GM12865 (cell line): ENCODE results near the gene ADCY3.
"Not testable (repeated sequence)": the region's sequence is repeated elsewhere in the genome, so short reads cannot be mapped to it uniquely, and the experiment has no call there.

Experiments used
- DNase-seq: peaks from one replicate; pipeline ENCODE4 v3.0.0; 2010; ENCODE audit warnings: low read depth
- H3K4me3 ChIP-seq: 2 replicates; pipeline ENCODE4 v1.5.1; 2011; ENCODE audit warnings: mild to moderate bottlenecking, low read depth, low read length, control low read depth
- CTCF ChIP-seq: IDR thresholded peaks from 2 replicates; pipeline ENCODE4 v1.5.1; 2011; ENCODE audit warnings: low read length, control low read depth, low read depth, inconsistent platforms; ENCODE audit not compliant: insufficient read depth; ENCODE audit errors: missing control alignments

Gene ADCY3

DNA sequence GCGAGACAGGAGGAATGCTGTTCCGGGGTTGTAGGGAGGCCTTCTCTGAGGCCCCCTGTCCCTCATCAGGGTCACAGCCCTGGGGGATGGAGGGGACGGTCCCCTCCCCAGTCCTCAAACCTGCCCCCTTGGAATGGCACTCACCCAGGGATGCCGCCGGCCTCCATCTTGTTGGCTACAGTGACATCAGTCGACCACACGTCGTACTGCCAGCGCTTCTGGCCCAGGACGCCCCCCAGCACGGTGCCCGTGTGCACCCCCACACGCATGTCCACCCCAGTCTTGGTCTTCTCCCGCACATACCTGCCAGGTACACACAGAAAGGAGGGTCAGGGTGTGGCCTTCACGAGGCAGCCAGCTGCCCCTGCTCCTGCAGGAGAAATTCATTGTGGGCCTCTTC lies 80.3 kb downstream of the ADCY3 start:
- no peak for TF ChIP-seq CTCF
- no peak for DNase-seq
- no peak overlapping the region for H3K4me3 ChIP-seq

GRCh38 chr2:24838541-24838940 lies 81.5 kb downstream of the ADCY3 start:
- no peak overlapping the region for H3K4me3 ChIP-seq
- TF ChIP-seq CTCF, result no peak
- DNase-seq, result no peak

DNA sequence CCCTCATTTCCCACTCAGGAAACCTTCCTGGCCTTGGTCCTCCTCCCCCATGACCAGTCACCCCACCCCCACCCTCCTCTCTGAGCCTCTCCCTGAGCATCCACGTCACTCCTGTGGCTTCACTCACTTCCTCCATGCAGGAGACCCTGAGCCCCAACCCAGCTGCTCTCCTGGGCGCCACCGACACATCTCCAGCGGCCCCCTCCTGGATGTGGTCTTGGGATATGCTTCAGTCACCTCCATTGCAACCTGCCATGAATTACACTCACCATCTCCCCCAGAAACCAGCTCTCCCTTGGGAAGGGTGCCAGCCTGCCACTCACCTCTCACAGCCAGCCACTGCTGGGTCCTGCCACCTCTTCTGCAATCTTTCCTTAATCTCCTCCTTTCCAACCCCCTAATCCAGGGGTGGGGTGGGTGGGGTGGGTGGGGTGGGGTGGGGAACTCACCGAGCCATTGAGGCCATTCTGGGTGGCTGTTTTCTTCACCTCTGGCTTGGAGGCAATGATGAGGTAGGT lies 82.0 kb downstream of the ADCY3 start:
- no peak for TF ChIP-seq CTCF
- no peak for DNase-seq
- H3K4me3 ChIP-seq, result no peak overlapping the region

- no peak for DNase-seq
- no peak for TF ChIP-seq CTCF
Observed at GRCh38 chr2:24836706-24837105, 83.3 kb downstream of the ADCY3 start.

GRCh38 chr2:24836206-24836605 lies 83.8 kb downstream of the ADCY3 start:
- TF ChIP-seq CTCF, result no peak
- no peak overlapping the region for H3K4me3 ChIP-seq
- DNase-seq, result no peak

More at GRCh38 chr2:24836706-24837105, 83.3 kb downstream of the ADCY3 start:
- H3K4me3 ChIP-seq, result no peak overlapping the region

- DNase-seq, H3K4me3 ChIP-seq: not testable (repeated sequence)
Observed at GRCh38 chr2:24835411-24835810, 84.6 kb downstream of the ADCY3 start.

DNA sequence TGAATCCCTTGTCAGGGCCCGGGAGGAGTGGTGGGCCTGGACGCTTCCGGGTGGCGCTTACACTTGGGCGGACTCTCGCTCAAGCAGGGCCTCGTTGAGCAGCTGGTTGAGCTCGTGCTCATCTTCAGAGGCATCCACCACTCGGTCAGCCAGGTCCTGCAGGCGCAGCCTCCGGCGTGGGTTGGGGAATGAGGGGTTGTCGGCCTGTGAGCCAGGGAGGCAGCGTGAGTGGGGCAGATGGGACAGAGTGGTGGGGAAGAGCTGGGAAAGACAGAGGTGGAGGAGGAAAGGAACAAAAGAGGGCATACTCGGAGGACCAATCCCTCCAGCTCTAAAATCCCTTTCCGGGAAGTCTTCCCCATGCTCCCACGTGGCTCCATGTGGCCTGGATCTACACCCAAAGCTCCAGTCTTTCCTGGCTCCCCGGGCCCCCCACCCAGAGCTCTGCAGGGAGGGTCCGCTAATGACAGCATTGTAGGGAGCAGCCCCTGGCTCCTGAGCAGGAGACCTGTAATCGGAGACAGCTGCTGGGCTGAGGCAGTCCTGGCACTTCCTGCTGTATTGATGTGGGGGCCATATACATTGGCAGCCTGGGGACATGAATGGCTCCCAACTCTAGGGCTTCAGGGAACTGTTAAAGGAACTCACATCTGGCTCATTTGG lies 85.2 kb downstream of the ADCY3 start:
- no peak overlapping the region for H3K4me3 ChIP-seq
- no peak for TF ChIP-seq CTCF
- DNase-seq, result no peak
